Neural cell (in vitro differentiated cells): ENCODE data around the gene RELT.

Experiments used
- EP300 ChIP-seq: fragments of 450-650 bp; conservative IDR thresholded peaks from 2 replicates; pipeline ENCODE4 v1.6.1; 2014; ENCODE audit warnings: antibody characterized with exemption, mild to moderate bottlenecking, moderate library complexity; ENCODE audit not compliant: poor library complexity, severe bottlenecking
- REST ChIP-seq: IDR thresholded peaks from 2 replicates; pipeline ENCODE4 v1.6.1; 2012; ENCODE audit warnings: borderline replicate concordance
- TF ChIP-seq, protein P1 (sequence below): fragments of 450-650 bp; IDR thresholded peaks from 2 replicates; pipeline ENCODE4 v1.5.1; 2014; ENCODE audit warnings: antibody characterized with exemption, mild to moderate bottlenecking, moderate library complexity; ENCODE audit not compliant: poor library complexity, severe bottlenecking

GRCh38 chr11:73446766-73447165 is 70.6 kb downstream of the RELT start:
- TF ChIP-seq EP300, result no peak
- TF ChIP-seq, protein P1, sequence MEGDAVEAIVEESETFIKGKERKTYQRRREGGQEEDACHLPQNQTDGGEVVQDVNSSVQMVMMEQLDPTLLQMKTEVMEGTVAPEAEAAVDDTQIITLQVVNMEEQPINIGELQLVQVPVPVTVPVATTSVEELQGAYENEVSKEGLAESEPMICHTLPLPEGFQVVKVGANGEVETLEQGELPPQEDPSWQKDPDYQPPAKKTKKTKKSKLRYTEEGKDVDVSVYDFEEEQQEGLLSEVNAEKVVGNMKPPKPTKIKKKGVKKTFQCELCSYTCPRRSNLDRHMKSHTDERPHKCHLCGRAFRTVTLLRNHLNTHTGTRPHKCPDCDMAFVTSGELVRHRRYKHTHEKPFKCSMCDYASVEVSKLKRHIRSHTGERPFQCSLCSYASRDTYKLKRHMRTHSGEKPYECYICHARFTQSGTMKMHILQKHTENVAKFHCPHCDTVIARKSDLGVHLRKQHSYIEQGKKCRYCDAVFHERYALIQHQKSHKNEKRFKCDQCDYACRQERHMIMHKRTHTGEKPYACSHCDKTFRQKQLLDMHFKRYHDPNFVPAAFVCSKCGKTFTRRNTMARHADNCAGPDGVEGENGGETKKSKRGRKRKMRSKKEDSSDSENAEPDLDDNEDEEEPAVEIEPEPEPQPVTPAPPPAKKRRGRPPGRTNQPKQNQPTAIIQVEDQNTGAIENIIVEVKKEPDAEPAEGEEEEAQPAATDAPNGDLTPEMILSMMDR, result no peak
- TF ChIP-seq REST, result no peak
